ENCODE results near the gene CSTPP1.
"Not testable (repeated sequence)": the region's sequence is repeated elsewhere in the genome, so short reads cannot be mapped to it uniquely, and the experiment has no call there.

The CSTPP1 gene

GRCh38 chr11:47181271-47181670 is 244.7 kb downstream of the CSTPP1 start:
- no peak for DNase-seq (ENCODE audit: low read depth)

DNA sequence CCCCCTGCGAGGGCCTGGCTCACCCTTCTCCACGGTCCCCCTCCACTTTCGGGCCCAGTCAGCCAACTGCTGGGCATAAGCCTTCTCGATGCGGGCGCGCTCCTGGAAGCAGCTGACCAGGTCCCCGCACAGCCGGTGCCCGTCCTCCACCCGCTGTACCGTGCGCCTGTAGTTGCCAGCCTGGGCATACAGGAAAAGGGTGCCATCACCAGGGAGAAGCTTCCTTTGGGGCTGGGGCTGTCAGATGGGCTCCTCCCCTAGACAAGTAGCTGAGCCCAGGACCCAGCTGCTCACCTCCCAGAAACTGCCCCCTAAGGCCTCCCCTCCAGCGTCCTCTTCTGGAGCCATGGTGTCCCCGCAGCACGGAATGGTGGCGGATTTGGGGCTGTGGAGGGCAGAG is 245.8 kb downstream of the CSTPP1 start:
- no peak for DNase-seq (ENCODE audit: low read depth)

- DNase-seq (ENCODE audit: low read depth) = no peak
Observed at GRCh38 chr11:47183031-47183856, 246.7 kb downstream of the CSTPP1 start.

GRCh38 chr11:47183969-47184368 is 247.4 kb downstream of the CSTPP1 start:
- no peak for DNase-seq (ENCODE audit: low read depth)

DNA sequence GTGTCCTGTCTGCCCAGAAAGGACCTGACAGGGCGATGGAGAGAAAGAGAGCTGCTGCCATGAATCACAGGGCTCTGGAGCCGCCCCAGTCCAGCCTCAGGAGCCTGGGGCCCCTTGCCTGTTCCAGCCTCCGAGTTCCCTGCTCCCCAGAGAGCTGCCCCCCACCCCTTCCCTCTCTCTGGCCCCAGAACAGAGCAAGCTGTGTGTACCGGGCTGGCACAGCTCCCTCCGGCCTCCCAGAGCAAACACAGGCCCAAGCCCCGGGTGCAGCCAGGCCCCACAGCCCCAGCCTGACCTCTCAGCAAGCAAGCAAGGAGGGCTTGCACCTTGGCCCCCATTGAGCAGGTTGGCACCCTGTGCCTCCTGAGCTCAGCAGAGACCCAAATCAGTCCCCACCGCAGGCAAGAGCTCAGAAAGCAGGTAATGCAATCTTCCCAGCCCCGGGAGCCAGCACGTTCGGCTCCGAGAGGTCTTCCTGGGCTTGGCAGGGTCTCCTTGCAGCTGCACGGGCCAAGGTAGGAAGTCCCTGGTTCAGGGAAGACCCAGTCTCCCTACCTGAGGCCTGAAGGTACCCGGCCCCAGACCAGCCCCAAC is 248.2 kb downstream of the CSTPP1 start:
- DNase-seq (ENCODE audit: low read depth) = no peak

- DNase-seq (ENCODE audit: low read depth) = peak; percentile 61
Observed at GRCh38 chr11:47185305-47186075, 248.9 kb downstream of the CSTPP1 start.

GRCh38 chr11:47186076-47186699 is 249.6 kb downstream of the CSTPP1 start, which contains the start of gene PACSIN3:
Gene PACSIN3 (minus strand): TSS chr11:47186434. CDS start chr11:47182727, 3,707 bp downstream.
- DNase-seq (ENCODE audit: low read depth) = peak; percentile 62

DNA sequence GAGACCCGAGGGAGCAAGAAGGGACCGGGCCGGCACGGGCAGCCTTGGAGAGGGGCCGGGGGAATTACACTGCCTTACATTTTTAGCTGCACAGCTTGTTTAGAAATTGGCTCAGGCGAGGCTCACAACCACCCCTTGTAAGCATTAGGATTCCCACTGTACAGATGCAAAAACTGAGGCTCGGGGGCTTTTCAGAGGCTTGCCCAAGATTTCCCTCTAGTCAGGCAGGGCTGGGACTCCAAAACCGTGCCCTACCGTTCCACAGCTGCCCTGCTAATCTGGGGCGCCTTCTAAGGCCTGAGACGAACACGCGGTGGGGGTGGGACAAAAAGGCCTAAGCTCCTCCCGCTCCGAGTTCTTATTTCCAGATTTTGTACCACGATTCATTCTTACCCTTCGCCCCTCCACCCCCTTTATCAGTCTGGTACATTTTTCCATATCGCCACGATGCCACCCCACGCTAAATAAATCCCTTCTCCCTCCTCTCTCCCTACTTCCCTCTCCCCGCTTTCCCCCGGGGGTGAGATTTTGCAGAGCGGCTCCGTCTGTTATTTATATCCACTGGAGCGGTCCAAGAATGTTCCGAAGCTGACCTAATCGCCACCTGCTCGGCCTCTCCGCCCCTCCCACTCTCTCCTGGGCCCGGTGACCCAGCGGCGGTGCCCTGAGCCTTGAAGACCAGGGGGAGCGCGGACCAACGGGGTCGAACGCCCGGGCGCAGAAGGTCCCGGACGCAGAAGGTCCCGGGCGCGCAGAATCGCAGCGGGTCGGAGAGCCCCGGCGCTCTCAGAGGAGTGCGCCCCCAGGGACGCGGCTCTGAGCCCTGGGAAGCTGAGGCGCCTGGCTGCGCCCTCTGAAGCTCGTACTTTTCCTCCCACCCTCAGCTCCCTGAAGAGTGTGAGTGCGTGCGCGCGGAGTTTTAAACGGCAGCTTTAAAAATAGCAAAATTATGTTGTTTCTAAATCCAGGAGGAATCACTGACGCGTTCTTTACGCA is 250.4 kb downstream of the CSTPP1 start:
- peak; percentile 57 for DNase-seq (ENCODE audit: low read depth)

- no peak for DNase-seq (ENCODE audit: low read depth)
Observed at GRCh38 chr11:47187723-47188122, 251.2 kb downstream of the CSTPP1 start.

DNA sequence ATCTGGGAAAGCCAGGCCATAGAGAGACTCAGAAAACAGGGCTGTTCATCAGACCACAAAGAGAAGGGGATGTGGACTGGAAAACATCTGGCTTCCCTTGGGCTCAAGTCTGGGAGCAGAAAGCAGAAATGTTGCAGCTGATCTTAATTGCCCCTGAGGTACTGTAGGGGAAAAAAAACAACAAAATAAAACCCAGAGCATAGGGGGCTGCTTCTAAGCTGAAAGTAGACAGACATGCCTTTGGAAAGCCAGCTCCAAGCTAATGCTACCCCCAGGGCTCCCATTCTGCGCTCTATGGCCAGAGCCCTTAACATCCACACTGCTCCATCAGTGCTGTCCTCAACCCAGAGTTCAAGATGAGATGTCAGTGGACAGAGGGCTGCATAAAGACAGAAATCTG is 251.7 kb downstream of the CSTPP1 start:
- DNase-seq (ENCODE audit: low read depth) = no peak

DNA sequence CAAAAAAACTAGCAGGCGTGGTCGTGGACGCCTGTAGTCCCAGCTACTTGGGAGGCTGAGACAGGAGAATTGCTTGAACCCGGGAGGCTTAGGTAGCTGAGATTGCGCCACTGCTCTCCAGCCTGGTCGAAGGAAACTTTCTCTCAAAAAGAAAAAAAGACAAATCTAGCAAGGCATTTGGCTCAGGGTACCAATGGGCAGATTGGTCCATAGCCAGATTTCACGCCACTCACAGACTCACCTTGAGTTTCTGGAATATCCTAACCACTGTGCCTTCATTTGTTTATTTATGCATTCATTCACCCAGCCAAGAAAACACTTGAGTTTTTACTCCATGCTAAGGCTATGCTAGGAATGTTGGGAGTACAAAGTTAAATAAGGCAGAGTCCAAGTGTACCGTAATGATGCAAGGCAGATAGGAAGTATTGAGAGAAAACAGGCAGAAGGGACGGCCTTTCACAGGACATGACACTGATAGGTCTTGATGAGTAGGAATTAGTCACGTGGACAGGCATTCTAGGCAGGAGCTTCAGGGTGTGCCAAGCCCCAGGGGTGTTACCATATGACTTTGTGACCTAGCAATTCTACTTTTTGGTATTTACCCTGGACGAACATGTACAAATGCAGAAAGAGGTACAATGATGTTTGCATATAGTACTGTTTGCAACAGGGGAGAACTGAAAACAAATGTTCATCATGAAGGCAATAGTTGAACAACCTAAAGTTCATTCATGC is 252.7 kb downstream of the CSTPP1 start:
- peak; percentile 94 for DNase-seq (ENCODE audit: low read depth)

DNA sequence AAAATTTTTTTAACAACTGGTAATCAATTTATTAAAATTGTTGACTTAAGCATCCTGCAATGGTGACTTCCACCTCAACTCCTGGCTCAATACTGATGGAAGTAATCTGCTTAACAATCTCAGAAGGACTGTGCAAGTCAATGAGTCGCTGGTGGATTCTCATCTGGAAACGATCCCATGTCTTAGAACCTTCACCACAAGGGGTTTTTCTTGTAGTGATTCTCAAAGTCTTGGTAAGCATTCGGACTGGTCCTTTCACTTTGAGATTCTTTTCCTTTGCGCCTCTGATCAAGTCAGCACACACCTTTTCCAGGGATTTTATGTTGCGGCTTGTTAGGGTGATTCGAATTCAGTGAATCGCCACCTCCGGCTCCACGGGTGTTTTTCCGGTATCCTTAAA is 254.6 kb downstream of the CSTPP1 start:
- peak; percentile 56 for DNase-seq (ENCODE audit: low read depth)

- peak; percentile 31 for DNase-seq (ENCODE audit: low read depth)
Observed at GRCh38 chr11:47192111-47192510, 255.6 kb downstream of the CSTPP1 start.

DNA sequence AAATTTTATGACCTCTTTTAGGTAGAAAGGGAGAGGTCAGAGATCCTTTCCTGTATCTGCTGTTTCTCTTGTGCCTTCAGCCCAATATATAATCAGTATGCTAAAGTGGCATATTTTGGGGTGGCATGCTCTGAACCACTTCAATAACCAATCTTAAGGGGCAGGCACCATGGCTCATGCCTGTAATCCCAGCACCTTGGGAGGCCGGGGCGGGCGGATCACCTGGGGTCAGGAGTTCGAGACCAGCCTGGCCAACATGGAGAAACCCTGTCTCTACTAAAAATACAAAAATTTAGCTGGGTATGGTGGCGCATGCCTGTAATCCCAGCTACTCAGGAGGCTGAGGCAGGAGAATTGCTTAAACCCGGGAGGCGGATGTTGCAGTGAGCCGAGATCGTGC is 261.6 kb downstream of the CSTPP1 start:
- DNase-seq (ENCODE audit: low read depth) = not testable (repeated sequence)

GRCh38 chr11:47201015-47201414 is 264.5 kb downstream of the CSTPP1 start:
- no peak for DNase-seq (ENCODE audit: low read depth)

DNA sequence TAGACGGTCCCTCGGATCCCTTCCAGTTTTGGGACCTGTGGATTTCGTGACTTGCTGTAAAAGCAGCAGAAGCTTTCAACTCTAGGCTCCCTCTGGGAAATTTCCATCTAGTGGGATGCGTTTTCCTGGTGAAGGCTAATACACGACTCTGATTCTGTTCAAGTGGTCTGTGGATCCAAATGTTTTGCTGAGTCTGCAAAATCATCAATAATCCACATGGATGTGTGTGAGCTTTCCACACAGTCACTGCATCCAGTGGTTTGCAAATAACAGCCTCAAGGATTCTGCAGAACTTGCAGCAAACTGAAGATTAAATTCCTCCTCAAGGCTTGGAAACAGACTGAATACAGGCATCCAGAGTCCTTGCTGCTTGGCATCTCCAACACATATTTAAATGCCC is 266.0 kb downstream of the CSTPP1 start:
- DNase-seq (ENCODE audit: low read depth) = no peak

GRCh38 chr11:47204637-47204989 is 268.1 kb downstream of the CSTPP1 start:
- DNase-seq (ENCODE audit: low read depth) = peak; percentile 83

DNA sequence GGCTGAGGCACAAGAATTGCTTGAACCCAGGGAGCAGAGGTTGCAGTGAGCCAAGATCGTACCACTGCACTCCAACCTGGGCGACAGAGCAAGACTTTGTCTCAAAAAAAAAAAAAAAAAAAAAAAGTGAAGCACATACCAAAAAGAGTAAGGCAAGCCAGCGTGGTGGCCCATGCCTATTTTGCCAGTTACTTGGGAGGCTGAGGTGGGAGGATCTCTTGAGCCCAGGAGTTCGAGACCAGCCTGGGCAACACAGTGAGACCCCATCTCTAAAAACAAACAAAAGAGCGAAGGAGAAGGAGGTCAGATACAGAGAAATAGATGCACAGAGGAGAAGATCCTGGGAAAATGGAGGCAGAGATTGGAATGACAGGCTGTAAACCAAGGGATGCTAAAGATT is 270.0 kb downstream of the CSTPP1 start:
- DNase-seq (ENCODE audit: low read depth) = not testable (repeated sequence)

- DNase-seq (ENCODE audit: low read depth) = no peak
Observed at GRCh38 chr11:47207459-47207858, 270.9 kb downstream of the CSTPP1 start.

DNA sequence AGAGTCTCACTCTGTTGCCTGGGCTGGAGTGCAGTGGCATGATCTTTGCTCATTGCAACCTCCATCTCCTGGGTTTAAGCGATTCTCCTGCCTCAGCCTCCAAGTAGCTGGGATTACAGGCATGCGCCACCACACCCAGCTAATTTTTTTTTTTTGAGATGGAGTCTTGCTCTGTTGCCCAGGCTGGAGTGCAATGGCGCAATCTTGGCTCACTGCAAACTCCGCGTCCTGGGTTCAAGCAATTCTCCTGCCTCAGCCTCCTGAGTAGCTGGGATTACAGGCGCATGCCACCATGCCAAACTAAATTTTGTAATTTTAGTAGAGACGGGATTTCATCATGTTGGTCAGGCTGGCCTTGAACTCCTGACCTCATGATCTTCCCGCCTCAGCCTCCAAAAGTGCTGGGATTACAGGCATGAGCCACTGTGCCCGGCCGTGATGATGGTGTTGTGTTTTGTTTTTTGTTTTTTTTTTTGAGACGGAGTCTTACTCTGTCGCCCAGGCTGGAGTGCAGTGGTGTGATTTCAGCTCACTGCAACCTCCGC is 271.5 kb downstream of the CSTPP1 start:
- DNase-seq (ENCODE audit: low read depth) = not testable (repeated sequence)

Measured in EH (cell line).